ENCODE measurements around the gene TMEM88. TPM values are rescaled to one million over a fixed set of nuclear protein-coding genes. Genes with fewer than 3 reads are reported as not detected.

Gene TMEM88
- total and polyA plus RNA-seq, 2 of the 8 experiments (the other 6 are each of a cell fraction or from before 2014, with no cell fraction given) = 0.69 to 8.8 TPM

DNA sequence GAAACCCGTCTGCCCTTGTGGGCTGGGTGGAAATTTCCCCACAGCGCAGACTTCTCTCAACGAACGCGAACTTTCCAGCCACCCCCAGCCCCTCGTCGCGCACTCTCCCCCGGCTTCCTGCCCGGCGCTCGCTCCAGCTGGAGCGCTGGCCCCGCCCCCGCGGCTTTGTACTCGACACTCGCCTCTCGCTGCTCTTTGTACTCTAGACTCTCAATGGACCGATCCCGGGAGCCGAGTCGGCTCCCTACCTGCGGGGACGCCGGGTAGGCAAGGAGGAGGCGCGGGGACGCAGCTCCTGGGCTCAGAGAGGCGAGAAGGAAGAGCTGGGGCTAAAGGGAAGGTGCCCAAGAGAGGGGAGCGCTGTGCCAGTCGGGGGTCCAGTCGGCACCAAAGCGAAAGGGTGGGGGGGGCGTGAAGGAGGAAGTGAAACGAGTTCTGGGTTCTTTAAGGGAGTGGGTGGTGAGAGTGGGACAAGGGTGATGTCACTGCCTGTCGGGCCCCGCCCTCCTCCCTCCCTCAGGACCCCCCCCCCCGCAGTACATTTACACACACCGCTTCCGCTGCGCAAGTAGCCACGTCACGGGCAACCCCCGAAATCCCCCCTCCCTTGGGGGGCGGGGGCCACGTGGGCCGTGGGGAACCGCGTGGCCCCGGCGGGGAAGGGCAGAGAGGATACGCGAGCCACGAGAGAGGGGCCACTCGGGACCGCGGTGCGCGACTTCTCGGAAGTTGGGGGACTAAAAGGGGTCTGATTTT is 11.2 kb upstream of the TMEM88 start:
- H4K20me1 ChIP-seq (replicated peaks in 1 of 2; ENCODE audit: control insufficient read depth in 1 of 2, insufficient read depth in 2 of 2, low read length in 2 of 2) = peaks cover 12 to 41% of the 10 kb centered on the region in 2 experiments
- no peak overlapping the region; the same call in 1 of the 2 replicates for H2BK12ac ChIP-seq (ENCODE audit: low read depth, low read length)
- H2BK5ac ChIP-seq (ENCODE audit: low read depth, low read length) = peak overlapping the region; percentile 78; the same call in 1 of the 2 replicates
- no peak overlapping the region for H3K14ac ChIP-seq (ENCODE audit: insufficient read length)
- H3K9ac ChIP-seq (replicated peaks in 1 of 4; ENCODE audit: extremely low read depth in 1 of 4, low read depth in 3 of 4, low read length in 3 of 4) = peak overlapping the region in 2 of 4 experiments; percentile 23 to 58; a peak in 4 of 7 replicates
- no peak overlapping the region for H3K27ac ChIP-seq (ENCODE audit: low read depth, low read length)
- WGBS, 2 experiments (ENCODE audit: extremely low coverage in 1 of 2, insufficient coverage in 1 of 2, insufficient read length in 1 of 2, insufficient replicate concordance in 2 of 2, low coverage in 1 of 2, low lambda C conversion rate in 2 of 2, missing lambda C conversion rate in 1 of 2) = 0% methylated on average over 13 of the region's 61 CpGs; no CpG with 5 or more reads in 1 of the 2 experiments
- H3K4ac ChIP-seq (replicated peaks; ENCODE audit: insufficient read length, low read depth, low read length) = no peak overlapping the region
- peaks cover 18 to 48% (median 45%) of the 10 kb centered on the region in 4 experiments for H3K27me3 ChIP-seq (replicated peaks in 1 of 4; ENCODE audit: control insufficient read depth in 3 of 4, extremely low read depth in 1 of 4, insufficient read depth in 3 of 4, low read length in 3 of 4)
- peak overlapping the region; percentile 96 to 100 for H3K4me2 ChIP-seq (ENCODE audit: insufficient read depth in 1 of 2, low read depth in 2 of 2, low read length in 2 of 2)
- H3K23ac ChIP-seq (ENCODE audit: insufficient read length) = no peak overlapping the region
- no peak overlapping the region for H2AFZ ChIP-seq (ENCODE audit: low read length)
- H4K5ac ChIP-seq (ENCODE audit: insufficient read length, low read depth, low read length) = no peak overlapping the region
- DNase-seq (ENCODE audit: low read depth in 1 of 2, low spot score in 2 of 2) (peak in 1 of 2 experiments; percentile 93), FAIRE-seq (no peak)
- no peaks in the 10 kb centered on the region for H3K79me2 ChIP-seq (ENCODE audit: control insufficient read depth in 1 of 2, insufficient read depth in 2 of 2, low read length in 2 of 2)
- peak overlapping the region; percentile 70 to 98 (median 86) for H3K4me3 ChIP-seq (ENCODE audit: extremely low read depth in 1 of 4, insufficient read depth in 2 of 4, low read depth in 3 of 4, low read length in 4 of 4)
- no peak overlapping the region for H2BK120ac ChIP-seq (replicated peaks; ENCODE audit: low read depth, low read length)
- no peak overlapping the region for H2BK20ac ChIP-seq (ENCODE audit: low read length)
- H3K36me3 ChIP-seq (ENCODE audit: control insufficient read depth in 2 of 4, insufficient read depth in 4 of 4, low read length in 3 of 4) = no peaks in the 10 kb centered on the region; a peak in 1 of 8 replicates
- H3K79me1 ChIP-seq (ENCODE audit: low read depth, low read length) = no peaks in the 10 kb centered on the region
- H2BK15ac ChIP-seq (ENCODE audit: low read length) = 0 out of 2 replicates have a peak overlapping the region, but pooled peaks have one; percentile 29
- H4K8ac ChIP-seq (ENCODE audit: extremely low read depth, insufficient read depth, low read length) = no peak overlapping the region; the same call in 1 of the 2 replicates
- no peak overlapping the region for H3K56ac ChIP-seq (replicated peaks; ENCODE audit: insufficient read length, low read depth, low read length)
- H3K4me1 ChIP-seq (replicated peaks in 1 of 4; ENCODE audit: control insufficient read depth in 3 of 4, insufficient read depth in 4 of 4, low read length in 3 of 4) = peaks cover 6 to 21% (median 14%) of the 10 kb centered on the region in 4 experiments
- H2AK5ac ChIP-seq (ENCODE audit: low read depth, low read length) = no peak overlapping the region
- no peaks in the 10 kb centered on the region for H3K9me3 ChIP-seq (ENCODE audit: insufficient read depth in 2 of 2, low read depth in 1 of 2, low read length in 1 of 2)
- ChIA-PET CTCF (ENCODE audit: partially characterized antibody) (interaction anchor here (0.6 to 2.1 kb wide), 9 partner anchors 8 to 143 kb away, joined by 3 to 6 read pairs (median 4); partner anchors contain the start of gene EFNB3), POLR2A (ENCODE audit: partially characterized antibody) (interaction anchor here (0.6 to 4.2 kb wide), 5 partner anchors 8 to 140 kb away, joined by 3 to 22 read pairs (median 18); partner anchors contain the start of genes CYB5D1, NAA38 and TMEM88)
- peak overlapping the region; percentile 83 for H3K18ac ChIP-seq (ENCODE audit: extremely low read depth, low read length)
- H4K91ac ChIP-seq (replicated peaks; ENCODE audit: insufficient read length, low read length) = no peak overlapping the region
- peaks cover 34% of the 10 kb centered on the region for H3K23me2 ChIP-seq (ENCODE audit: low read depth, low read length)
- TF ChIP-seq, protein P1, sequence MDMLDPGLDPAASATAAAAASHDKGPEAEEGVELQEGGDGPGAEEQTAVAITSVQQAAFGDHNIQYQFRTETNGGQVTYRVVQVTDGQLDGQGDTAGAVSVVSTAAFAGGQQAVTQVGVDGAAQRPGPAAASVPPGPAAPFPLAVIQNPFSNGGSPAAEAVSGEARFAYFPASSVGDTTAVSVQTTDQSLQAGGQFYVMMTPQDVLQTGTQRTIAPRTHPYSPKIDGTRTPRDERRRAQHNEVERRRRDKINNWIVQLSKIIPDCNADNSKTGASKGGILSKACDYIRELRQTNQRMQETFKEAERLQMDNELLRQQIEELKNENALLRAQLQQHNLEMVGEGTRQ (IDR thresholded peaks at IDR 0.05; ENCODE audit: low read length) = no peak
- TF ChIP-seq KDM4A (IDR thresholded peaks at IDR 0.05; ENCODE audit: low read depth, low read length, severe bottlenecking) (peak; percentile 15), TAF1 (IDR thresholded peaks at IDR 0.05; ENCODE audit: low read depth, low read length) (no peak), EP300 (IDR thresholded peaks at IDR 0.05; ENCODE audit: borderline replicate concordance in 1 of 2, low read depth in 2 of 2, low read length in 2 of 2) (no peak), ASH2L (IDR thresholded peaks at IDR 0.05; ENCODE audit: low read length) (peak; percentile 37), BACH1 (IDR thresholded peaks at IDR 0.05; ENCODE audit: low read length) (peak; percentile 64; the same call in 1 of the 2 replicates), CREB1 (IDR thresholded peaks at IDR 0.05) (no peak), GTF2F1 (IDR thresholded peaks at IDR 0.05; ENCODE audit: borderline replicate concordance, low read depth, low read length) (no peak), SIRT6 (IDR thresholded peaks at IDR 0.05; ENCODE audit: low read length) (no peak), NANOG (IDR thresholded peaks at IDR 0.05; ENCODE audit: insufficient read depth, low read depth, low read length, poor library complexity, severe bottlenecking) (peak; percentile 47), HDAC6 (IDR thresholded peaks at IDR 0.05; ENCODE audit: low read depth, low read length) (no peak)
